Spinal cord (tissue), 10 donors: ENCODE results near the gene C19orf25. TPM values are rescaled to one million over a fixed set of nuclear protein-coding genes. Genes with fewer than 3 reads are reported as not detected.

Experiments
- DNase-seq, 6 donors: peaks; one replicate each; pipeline versions ENCODE4 v3.0.0 to v3.0.0-alpha.2; 2013 to 2015; ENCODE audit warnings: low spot score in 6 of 6, low read depth in 4 of 6
- H3K27ac ChIP-seq: one replicate; pipeline ENCODE4 v1.5.1; 2013; ENCODE audit warnings: low read depth, low read length, control low read depth
- H3K27me3 ChIP-seq: one replicate; pipeline ENCODE4 v1.6.1; 2013; ENCODE audit warnings: low read length; ENCODE audit not compliant: control insufficient read depth, insufficient read depth
- H3K36me3 ChIP-seq: one replicate; pipeline ENCODE4 v1.6.1; 2013; ENCODE audit warnings: low read length; ENCODE audit not compliant: control insufficient read depth, insufficient read depth
- H3K4me1 ChIP-seq: one replicate; pipeline ENCODE4 v1.6.1; 2013; ENCODE audit warnings: low read length; ENCODE audit not compliant: control insufficient read depth, insufficient read depth
- H3K4me3 ChIP-seq: one replicate; pipeline ENCODE4 v1.5.1; 2013; ENCODE audit warnings: low read depth, low read length, control low read depth
- H3K9me3 ChIP-seq: one replicate; pipeline ENCODE4 v1.6.1; 2013; ENCODE audit warnings: low read length; ENCODE audit not compliant: control insufficient read depth, insufficient read depth
- WGBS: methylation state at CpG from one replicate; pipeline ENCODE4 v1.1.5; 2013; ENCODE audit warnings: missing lambda C conversion rate; ENCODE audit not compliant: insufficient coverage; 5-methylcytosine and 5-hydroxymethylcytosine counted together
- polyA plus RNA-seq, 2 donors: library from polyadenylated mRNA; unstranded; fragments of 120-200 nt; gene quantifications; one replicate each; pipeline ENCODE4 v1.2.1, GENCODE V29; 2013; ENCODE audit not compliant: insufficient read length in 2 of 2
- total RNA-seq, 2 donors: library from RNA; depleted of rRNA in 1 of 2; stranded (reverse); fragments of 120-200 nt in 1 of 2; fragments of >200 nt in 1 of 2; gene quantifications; one replicate each; pipeline versions ENCODE4 v1.2.3 to v1.2.4, GENCODE V29; 2013 to 2014
- donor health status: healthy.

Gene C19orf25
- total and polyA plus RNA-seq, 4 donors, result 15.6 to 45.6 (median 40.6) TPM

DNA sequence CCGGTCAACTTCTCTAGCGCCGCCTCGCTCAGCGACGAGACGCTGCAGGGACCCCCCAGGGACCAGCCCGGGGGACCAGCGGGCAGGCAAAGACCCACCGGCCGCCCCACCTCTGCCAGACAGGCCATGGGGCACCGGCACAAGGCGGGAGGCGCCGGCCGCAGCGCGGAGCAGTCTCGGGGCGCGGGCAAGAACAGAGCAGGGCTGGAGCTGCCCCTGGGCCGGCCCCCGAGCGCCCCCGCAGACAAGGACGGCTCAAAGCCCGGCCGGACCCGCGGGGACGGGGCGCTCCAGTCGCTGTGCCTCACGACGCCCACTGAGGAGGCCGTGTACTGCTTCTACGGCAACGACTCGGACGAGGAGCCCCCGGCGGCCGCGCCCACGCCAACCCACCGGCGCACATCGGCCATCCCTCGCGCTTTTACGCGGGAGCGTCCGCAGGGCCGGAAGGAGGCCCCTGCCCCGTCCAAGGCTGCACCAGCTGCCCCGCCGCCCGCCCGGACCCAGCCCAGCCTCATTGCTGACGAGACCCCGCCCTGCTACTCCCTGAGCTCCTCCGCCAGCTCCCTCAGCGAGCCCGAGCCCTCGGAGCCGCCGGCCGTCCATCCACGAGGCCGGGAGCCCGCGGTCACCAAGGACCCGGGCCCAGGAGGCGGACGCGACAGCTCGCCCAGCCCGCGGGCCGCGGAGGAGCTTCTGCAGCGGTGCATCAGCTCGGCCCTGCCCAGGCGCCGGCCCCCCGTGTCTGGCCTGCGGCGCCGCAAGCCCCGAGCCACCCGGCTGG lies 11.3 kb downstream of the C19orf25 start:
- peaks cover 24% of the 10 kb centered on the region for H3K27me3 ChIP-seq
- H3K9me3 ChIP-seq, result no peaks in the 10 kb centered on the region
- no peak for DNase-seq
- H3K36me3 ChIP-seq, result peaks cover 85% of the 10 kb centered on the region
- no peak overlapping the region for H3K4me3 ChIP-seq
- peaks cover 47% of the 10 kb centered on the region for H3K4me1 ChIP-seq
- 50% methylated on average over 92 of the region's 92 CpGs for WGBS
- H3K27ac ChIP-seq, result no peak overlapping the region

DNA sequence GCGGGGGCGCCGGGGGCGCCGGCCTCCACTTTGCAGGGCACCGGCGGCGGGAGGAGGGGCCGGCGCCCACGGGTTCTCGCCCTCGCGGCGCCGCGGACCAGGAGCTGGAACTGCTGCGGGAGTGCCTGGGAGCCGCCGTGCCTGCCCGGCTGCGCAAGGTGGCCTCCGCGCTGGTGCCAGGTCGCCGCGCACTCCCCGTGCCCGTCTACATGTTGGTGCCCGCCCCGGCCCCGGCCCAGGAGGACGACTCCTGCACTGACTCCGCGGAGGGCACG lies 11.9 kb downstream of the C19orf25 start:
- H3K4me1 ChIP-seq, result peaks cover 42% of the 10 kb centered on the region
- H3K27me3 ChIP-seq, result peaks cover 21% of the 10 kb centered on the region
- no peak overlapping the region for H3K27ac ChIP-seq
- WGBS, result 51% methylated on average over 35 of the region's 36 CpGs
- H3K9me3 ChIP-seq, result no peaks in the 10 kb centered on the region
- DNase-seq, result no peak
- peaks cover 84% of the 10 kb centered on the region for H3K36me3 ChIP-seq
- no peak overlapping the region for H3K4me3 ChIP-seq

DNA sequence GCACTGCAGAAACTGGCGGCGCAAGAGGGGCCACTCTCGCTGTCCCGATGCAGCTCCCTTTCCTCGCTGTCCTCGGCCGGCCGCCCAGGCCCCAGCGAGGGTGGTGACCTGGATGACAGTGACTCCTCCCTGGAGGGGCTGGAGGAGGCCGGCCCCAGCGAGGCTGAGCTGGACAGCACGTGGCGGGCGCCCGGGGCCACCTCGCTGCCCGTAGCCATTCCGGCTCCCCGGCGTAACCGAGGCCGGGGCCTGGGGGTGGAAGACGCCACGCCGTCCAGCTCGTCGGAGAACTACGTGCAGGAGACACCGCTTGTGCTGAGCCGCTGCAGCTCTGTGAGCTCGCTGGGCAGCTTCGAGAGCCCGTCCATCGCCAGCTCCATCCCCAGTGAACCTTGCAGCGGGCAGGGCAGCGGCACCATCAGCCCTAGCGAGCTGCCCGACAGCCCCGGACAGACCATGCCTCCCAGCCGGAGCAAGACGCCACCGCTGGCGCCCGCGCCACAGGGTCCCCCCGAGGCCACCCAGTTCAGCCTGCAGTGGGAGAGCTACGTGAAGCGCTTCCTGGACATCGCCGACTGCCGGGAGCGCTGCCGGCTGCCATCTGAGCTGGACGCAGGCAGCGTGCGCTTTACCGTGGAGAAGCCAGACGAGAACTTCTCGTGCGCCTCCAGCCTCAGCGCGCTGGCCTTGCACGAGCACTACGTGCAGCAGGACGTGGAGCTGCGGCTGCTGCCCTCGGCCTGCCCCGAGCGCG lies 12.4 kb downstream of the C19orf25 start:
- WGBS, result 65% methylated on average over 70 of the region's 70 CpGs
- Histone ChIP-seq H3K36me3 (peaks cover 84% of the 10 kb centered on the region), H3K27ac (no peak overlapping the region), H3K4me1 (peaks cover 37% of the 10 kb centered on the region), H3K27me3 (peaks cover 19% of the 10 kb centered on the region), H3K4me3 (no peak overlapping the region), H3K9me3 (no peaks in the 10 kb centered on the region)
- no peak for DNase-seq

DNA sequence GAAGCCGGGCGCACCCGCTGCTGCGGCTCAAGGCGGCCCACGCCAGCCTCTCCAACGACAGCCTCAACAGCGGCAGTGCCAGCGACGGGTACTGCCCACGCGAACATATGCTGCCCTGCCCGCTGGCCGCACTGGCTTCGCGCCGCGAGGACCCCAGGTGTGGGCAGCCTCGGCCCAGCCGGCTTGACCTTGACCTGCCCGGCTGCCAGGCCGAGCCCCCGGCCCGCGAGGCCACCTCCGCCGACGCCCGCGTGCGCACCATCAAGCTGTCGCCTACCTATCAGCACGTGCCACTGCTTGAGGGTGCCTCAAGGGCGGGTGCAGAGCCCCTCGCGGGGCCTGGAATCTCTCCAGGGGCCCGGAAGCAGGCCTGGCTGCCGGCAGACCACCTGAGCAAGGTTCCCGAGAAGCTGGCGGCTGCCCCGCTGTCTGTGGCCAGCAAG lies 13.0 kb downstream of the C19orf25 start:
- Histone ChIP-seq H3K4me3 (no peak overlapping the region), H3K36me3 (peaks cover 84% of the 10 kb centered on the region), H3K4me1 (peaks cover 31% of the 10 kb centered on the region), H3K9me3 (no peaks in the 10 kb centered on the region), H3K27me3 (peaks cover 15% of the 10 kb centered on the region), H3K27ac (no peak overlapping the region)
- no peak for DNase-seq
- WGBS, result 70% methylated on average over 41 of the region's 41 CpGs

DNA sequence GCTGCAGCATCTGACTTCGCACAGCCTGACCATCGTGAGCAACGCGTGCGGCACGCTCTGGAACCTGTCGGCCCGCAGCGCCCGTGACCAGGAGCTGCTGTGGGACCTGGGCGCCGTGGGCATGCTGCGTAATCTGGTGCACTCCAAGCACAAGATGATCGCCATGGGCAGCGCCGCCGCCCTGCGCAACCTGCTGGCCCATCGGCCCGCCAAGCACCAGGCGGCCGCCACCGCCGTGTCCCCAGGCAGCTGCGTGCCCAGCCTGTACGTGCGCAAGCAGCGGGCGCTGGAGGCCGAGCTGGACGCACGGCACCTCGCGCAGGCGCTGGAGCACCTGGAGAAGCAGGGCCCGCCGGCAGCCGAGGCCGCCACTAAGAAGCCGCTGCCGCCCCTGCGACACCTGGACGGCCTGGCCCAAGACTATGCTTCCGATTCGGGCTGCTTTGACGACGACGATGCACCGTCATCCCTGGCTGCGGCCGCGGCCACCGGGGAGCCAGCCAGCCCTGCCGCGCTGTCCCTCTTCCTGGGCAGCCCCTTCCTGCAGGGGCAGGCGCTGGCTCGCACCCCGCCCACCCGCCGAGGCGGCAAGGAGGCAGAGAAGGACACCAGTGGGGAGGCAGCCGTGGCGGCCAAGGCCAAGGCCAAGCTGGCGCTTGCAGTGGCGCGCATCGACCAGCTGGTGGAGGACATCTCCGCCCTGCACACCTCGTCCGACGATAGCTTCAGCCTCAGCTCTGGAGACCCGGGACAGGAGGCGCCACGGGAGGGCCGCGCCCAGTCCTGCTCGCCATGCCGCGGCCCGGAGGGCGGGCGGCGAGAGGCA lies 13.6 kb downstream of the C19orf25 start:
- peak in 2 of 6 donors; percentile 41 to 47 for DNase-seq
- Histone ChIP-seq H3K27me3 (peaks cover 10% of the 10 kb centered on the region), H3K36me3 (peaks cover 84% of the 10 kb centered on the region), H3K27ac (no peak overlapping the region), H3K9me3 (no peaks in the 10 kb centered on the region), H3K4me1 (peaks cover 24% of the 10 kb centered on the region), H3K4me3 (no peak overlapping the region)
- WGBS, result 58% methylated on average over 83 of the region's 83 CpGs

DNA sequence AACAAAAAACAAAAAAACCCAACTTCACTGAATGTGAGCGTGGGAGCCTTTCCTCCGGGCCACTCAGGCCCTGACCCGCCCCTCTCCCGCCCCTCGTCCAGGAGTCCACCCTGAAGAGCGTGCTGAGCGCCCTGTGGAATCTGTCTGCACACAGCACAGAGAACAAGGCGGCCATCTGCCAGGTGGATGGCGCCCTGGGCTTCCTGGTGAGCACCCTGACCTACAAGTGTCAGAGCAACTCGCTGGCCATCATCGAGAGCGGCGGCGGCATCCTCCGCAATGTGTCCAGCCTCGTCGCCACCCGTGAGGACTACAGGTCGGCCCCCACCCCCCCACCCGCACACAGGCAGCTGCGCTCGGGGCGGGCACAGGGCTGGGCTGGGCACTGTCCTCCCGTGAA lies 17.2 kb downstream of the C19orf25 start:
- Histone ChIP-seq H3K27me3 (peaks cover 2% of the 10 kb centered on the region), H3K27ac (no peak overlapping the region), H3K4me1 (peaks cover 18% of the 10 kb centered on the region), H3K4me3 (no peak overlapping the region), H3K36me3 (peaks cover 90% of the 10 kb centered on the region), H3K9me3 (no peaks in the 10 kb centered on the region)
- no peak for DNase-seq
- 91% methylated on average over 18 of the region's 24 CpGs for WGBS

DNA sequence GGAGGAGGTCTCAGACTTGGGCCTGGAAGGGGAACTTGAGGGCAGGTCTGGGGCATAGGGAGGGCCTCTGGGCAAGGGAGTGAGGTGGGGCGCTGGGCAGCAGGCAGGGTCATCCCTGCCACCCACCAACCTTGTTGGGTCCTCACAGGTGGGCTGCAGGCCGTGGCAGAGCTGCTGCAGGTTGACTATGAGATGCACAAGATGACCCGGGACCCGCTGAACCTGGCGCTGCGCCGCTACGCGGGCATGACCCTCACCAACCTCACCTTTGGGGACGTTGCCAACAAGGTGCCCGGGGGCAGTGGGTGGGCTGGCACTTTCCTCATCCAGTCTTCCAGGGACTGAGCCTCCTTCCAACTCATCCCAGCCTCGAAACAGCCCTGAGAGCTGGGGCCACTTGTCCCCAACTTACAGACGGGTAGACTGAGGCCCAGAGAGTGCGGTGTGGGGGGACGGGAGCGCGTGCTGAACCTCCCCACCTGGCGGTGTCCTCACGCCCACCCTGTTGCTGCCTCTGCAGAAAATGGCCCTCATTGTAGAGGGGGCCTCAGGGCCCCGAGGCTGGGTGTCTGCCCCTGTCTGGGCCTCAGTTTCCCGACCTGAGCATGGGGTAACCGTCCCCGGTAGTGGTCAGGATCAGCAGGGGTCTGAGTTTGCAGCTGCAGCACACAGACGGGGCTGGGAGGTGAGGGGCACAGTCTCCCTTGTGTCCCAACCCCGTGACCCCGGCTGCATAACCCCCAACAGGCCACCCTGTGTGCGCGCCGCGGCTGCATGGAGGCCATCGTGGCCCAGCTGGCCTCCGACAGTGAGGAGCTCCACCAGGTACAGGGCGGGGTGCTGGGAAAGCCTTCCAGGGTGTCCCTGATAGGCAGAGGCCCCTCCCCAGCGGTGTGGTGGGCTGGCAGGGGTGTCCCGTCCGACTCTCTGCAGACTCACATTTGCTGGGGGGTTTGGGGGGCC lies 18.7 kb downstream of the C19orf25 start:
- H3K4me1 ChIP-seq, result peaks cover 24% of the 10 kb centered on the region
- 94% methylated on average over 35 of the region's 36 CpGs for WGBS
- H3K36me3 ChIP-seq, result peaks cover 90% of the 10 kb centered on the region
- no peak for DNase-seq
- no peak overlapping the region for H3K4me3 ChIP-seq
- no peak overlapping the region for H3K27ac ChIP-seq
- H3K27me3 ChIP-seq, result no peaks in the 10 kb centered on the region
- H3K9me3 ChIP-seq, result no peaks in the 10 kb centered on the region

DNA sequence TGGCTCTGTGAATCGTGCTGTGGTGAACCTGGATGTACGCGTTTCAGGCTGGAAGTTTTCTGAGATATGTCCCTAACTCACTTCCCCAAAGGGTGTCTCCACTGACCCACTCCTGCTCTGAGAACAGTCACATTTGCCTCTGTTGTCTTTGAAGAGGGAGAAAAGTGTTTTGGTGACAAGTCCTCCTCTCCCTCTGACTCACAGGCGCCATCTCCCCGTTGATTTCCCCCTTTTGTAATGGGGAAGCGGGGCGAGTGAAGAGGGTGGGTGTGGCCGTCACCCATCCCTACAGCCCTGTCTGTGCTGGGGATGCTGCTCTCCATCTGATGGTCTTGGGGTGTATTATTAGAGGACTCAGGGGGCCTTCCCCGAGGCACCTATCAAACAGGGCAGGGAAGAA lies 19.5 kb downstream of the C19orf25 start:
- H3K27me3 ChIP-seq, result no peaks in the 10 kb centered on the region
- peaks cover 33% of the 10 kb centered on the region for H3K4me1 ChIP-seq
- DNase-seq, result no peak
- no peaks in the 10 kb centered on the region for H3K9me3 ChIP-seq
- WGBS, result 95% methylated on average over 2 of the region's 9 CpGs
- no peak overlapping the region for H3K27ac ChIP-seq
- H3K4me3 ChIP-seq, result no peak overlapping the region
- H3K36me3 ChIP-seq, result peaks cover 90% of the 10 kb centered on the region

DNA sequence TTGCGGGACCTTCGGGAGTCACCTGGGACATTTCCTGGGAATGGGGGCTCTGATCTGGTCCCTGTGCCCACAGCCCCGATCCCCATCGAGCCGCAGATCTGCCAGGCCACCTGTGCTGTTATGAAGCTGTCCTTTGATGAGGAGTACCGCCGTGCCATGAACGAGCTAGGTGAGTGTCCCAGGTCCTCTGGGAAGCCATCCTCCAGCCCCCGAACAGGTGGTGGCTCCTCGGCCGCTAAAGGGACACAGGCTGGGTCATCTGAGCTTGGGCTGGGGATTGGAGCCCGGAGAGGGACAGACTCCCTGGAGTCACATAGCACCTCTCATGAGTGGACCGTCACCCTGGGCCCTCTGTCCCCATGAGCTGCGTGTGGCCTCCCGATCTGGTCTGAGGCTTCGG lies 21.1 kb downstream of the C19orf25 start:
- Histone ChIP-seq H3K27ac (no peak overlapping the region), H3K9me3 (no peaks in the 10 kb centered on the region), H3K4me1 (peaks cover 48% of the 10 kb centered on the region), H3K27me3 (no peaks in the 10 kb centered on the region), H3K36me3 (peaks cover 98% of the 10 kb centered on the region), H3K4me3 (no peak overlapping the region)
- WGBS, result 92% methylated on average over 14 of the region's 16 CpGs
- no peak for DNase-seq
